Kidney (tissue), 14 donors: ENCODE results near the gene SORCS2. TPM values are rescaled to one million over a fixed set of nuclear protein-coding genes. Genes with fewer than 3 reads are reported as not detected.

ENCODE experiments used
- DNase-seq, 5 donors: peaks; one replicate each; pipeline ENCODE4 v3.0.0-alpha.2; 2013 to 2020
- FAIRE-seq: peaks from 2 replicates; lab custom pipeline; 2012; peaks lifted over from hg19 to GRCh38; lab: Jason Lieb, UNC
- H3K27ac ChIP-seq, 2 donors: one replicate each; pipeline ENCODE4 v1.7.0; 2013; ENCODE audit warnings: low read depth in 2 of 2, low read length in 2 of 2, inconsistent platforms in 1 of 2
- H3K27me3 ChIP-seq: one replicate; pipeline ENCODE4 v1.7.1; 2013; ENCODE audit warnings: low read length, inconsistent platforms; ENCODE audit not compliant: control insufficient read depth, insufficient read depth
- H3K36me3 ChIP-seq, 3 donors: one replicate each; pipeline versions ENCODE4 v1.7.0 to v1.7.1; 2013; ENCODE audit warnings: low read length in 3 of 3, control low read depth in 1 of 3, inconsistent platforms in 1 of 3; ENCODE audit not compliant: insufficient read depth in 3 of 3, control insufficient read depth in 2 of 3
- H3K4me1 ChIP-seq, 3 donors: one replicate each; pipeline versions ENCODE4 v1.7.0 to v1.7.1; 2013; ENCODE audit warnings: low read length in 3 of 3, inconsistent platforms in 1 of 3, low read depth in 1 of 3; ENCODE audit not compliant: control insufficient read depth in 2 of 3, insufficient read depth in 2 of 3
- H3K4me3 ChIP-seq, 3 donors: one replicate each; pipeline versions ENCODE4 v1.7.0 to v1.8.1; 2013; ENCODE audit warnings: low read length in 3 of 3, control low read depth in 1 of 3, inconsistent platforms in 1 of 3
- H3K9ac ChIP-seq, 3 donors: one replicate each; pipeline versions ENCODE4 v1.7.0 to v1.7.1; 2013; ENCODE audit warnings: low read length in 3 of 3, control low read depth in 1 of 3, inconsistent platforms in 1 of 3
- H3K9me3 ChIP-seq, 3 donors: one replicate each; pipeline versions ENCODE4 v1.7.0 to v1.7.1; 2013; ENCODE audit warnings: low read length in 3 of 3, control low read depth in 1 of 3, inconsistent platforms in 1 of 3; ENCODE audit not compliant: control insufficient read depth in 2 of 3, insufficient read depth in 1 of 3
- CTCF ChIP-seq: IDR thresholded peaks from 3 replicates; pipeline ENCODE4 v1.5.1; 2012; ENCODE audit warnings: mild to moderate bottlenecking, moderate library complexity, borderline replicate concordance; ENCODE audit not compliant: insufficient read depth; ENCODE audit errors: extremely low read depth
- intact Hi-C: fragments of 100-400 bp; cut with DNase I; formaldehyde crosslinking; loops from one replicate; pipeline ENCODE4 v1.11.1; 2022
- polyA plus RNA-seq: library from polyadenylated mRNA; stranded (reverse); fragments of 350-450 nt; fragmentation: Illumina TruSeq; extraction: RNeasy Lipid Tissue Mini Kit (QIAGEN cat#74804); gene quantifications from one replicate; pipeline ENCODE4 v1.2.3, GENCODE V29; 2014; ENCODE audit warnings: low read depth, low replicate concordance; ENCODE audit not compliant: insufficient read depth
- total RNA-seq: library from RNA; stranded (reverse); fragmentation: NEBNext Ultra II Directional; extraction: Animal tissue kit (Norgen Biotek cat#: 25700); gene quantifications from one replicate; pipeline ENCODE4 v1.2.1, GENCODE V29; 2021
- donor health status: control.
- donor health status: control.
- donor health status: control.
- donor health status: control.
- donor health status: control.
- donor health status: DM: yes; HTN: yes; CAD: no.
- donor health status: Normal renal cell carcinoma (clear cell type).

The SORCS2 gene
- total and polyA plus RNA-seq, 2 donors from 2014 or later: 6.1 to 9.1 TPM

GRCh38 chr4:7595934-7596461, 403.7 kb downstream of the SORCS2 start:
- DNase-seq (no peak), FAIRE-seq (no peak)
- Histone ChIP-seq H3K4me3 (no peak overlapping the region), H3K36me3 (no peaks in the 10 kb centered on the region), H3K27ac (no peak overlapping the region), H3K9me3 (no peaks in the 10 kb centered on the region), H3K27me3 (no peaks in the 10 kb centered on the region), H3K4me1 (no peaks in the 10 kb centered on the region), H3K9ac (no peak overlapping the region)
- intact Hi-C loops: no loop called here
- TF ChIP-seq CTCF: no peak

GRCh38 chr4:7596918-7597606, 404.7 kb downstream of the SORCS2 start:
- no peak for TF ChIP-seq CTCF
- H3K9me3 ChIP-seq: no peaks in the 10 kb centered on the region
- no peak overlapping the region for H3K9ac ChIP-seq
- no peaks in the 10 kb centered on the region for H3K4me1 ChIP-seq
- intact Hi-C loops: no loop called here
- no peak overlapping the region for H3K4me3 ChIP-seq
- FAIRE-seq (no peak), DNase-seq (no peak)
- no peaks in the 10 kb centered on the region for H3K36me3 ChIP-seq
- no peaks in the 10 kb centered on the region for H3K27me3 ChIP-seq
- H3K27ac ChIP-seq: no peak overlapping the region

- no peaks in the 10 kb centered on the region for H3K27me3 ChIP-seq
- intact Hi-C loops: no loop called here
- no peak for DNase-seq
- H3K4me1 ChIP-seq: no peaks in the 10 kb centered on the region
- H3K9me3 ChIP-seq: peaks cover 0 to 3% (median 0%) of the 10 kb centered on the region in 3 donors
- H3K36me3 ChIP-seq: no peaks in the 10 kb centered on the region
- no peak overlapping the region for H3K9ac ChIP-seq
- no peak overlapping the region for H3K27ac ChIP-seq
- no peak for TF ChIP-seq CTCF
- no peak for FAIRE-seq
- H3K4me3 ChIP-seq: no peak overlapping the region
Observed at GRCh38 chr4:7598939-7599790, 406.8 kb downstream of the SORCS2 start.
